ENCODE results near the gene LCP1. TPM values are rescaled to one million over a fixed set of nuclear protein-coding genes. Genes with fewer than 3 reads are reported as not detected.
"Not testable (repeated sequence)": the region's sequence is repeated elsewhere in the genome, so short reads cannot be mapped to it uniquely, and the experiment has no call there.

LCP1 gene
- total and polyA plus RNA-seq, 2 of the 13 experiments (the other 11 are each of a cell fraction or from before 2014, with no cell fraction given) = 1.6 TPM

GRCh38 chr13:46229251-46229650 lies 47.3 kb upstream of the LCP1 start:
- Histone ChIP-seq H3K79me2 (ENCODE audit: insufficient read depth, low read length) (no peaks in the 10 kb centered on the region), H3K36me3 (replicated peaks in 1 of 2; ENCODE audit: control insufficient read depth in 1 of 2, insufficient read depth in 2 of 2, low read length in 2 of 2) (no peaks in the 10 kb centered on the region), H3K4me2 (ENCODE audit: low read depth, low read length) (no peak overlapping the region), H3K4me3 (replicated peaks in 1 of 3; ENCODE audit: insufficient read depth in 1 of 3, low read depth in 2 of 3, low read length in 3 of 3) (no peak overlapping the region), H3K9me3 (ENCODE audit: low read length) (no peaks in the 10 kb centered on the region), H3K27ac (ENCODE audit: extremely low read length, insufficient read depth, low read length) (no peak overlapping the region), H4K20me1 (ENCODE audit: insufficient read depth, low read length) (no peaks in the 10 kb centered on the region), H3K9ac (ENCODE audit: insufficient read depth, low read depth, low read length) (no peak overlapping the region), H3K27me3 (ENCODE audit: control insufficient read depth in 1 of 2, insufficient read depth in 2 of 2, low read length in 2 of 2) (no peaks in the 10 kb centered on the region), H2AFZ (ENCODE audit: low read length) (no peak overlapping the region), H3K4me1 (ENCODE audit: insufficient read depth, low read length) (no peaks in the 10 kb centered on the region)
- no peak for ATAC-seq
- DNase-seq (ENCODE audit: low spot score) = no peak
- in situ Hi-C loops (cut with HindIII; ENCODE audit: extremely low pct_ligation_motif_present, low pct_unique_long_range_greater_than_20kb) (no loop called here), intact Hi-C loops (cut with micrococcal nuclease; ENCODE audit: unreplicated experiment) (loop anchor here (5.0 kb wide), 1 partner anchor 1188 kb away; no protein-coding TSS in a partner anchor)
- no TSS peak for BruUV-seq (replicated peaks)
- WGBS (ENCODE audit: low lambda C conversion rate) = 2% methylated on average over 2 of the region's 2 CpGs
- ChIA-PET POLR2A (no interaction called here), CTCF (ENCODE audit: low intra/inter-chr PET ratio, low total read pairs) (no interaction called here)
- no peak for FAIRE-seq
- no peak for TF ChIP-seq SKIL (CRISPR knock-in tag; IDR thresholded peaks at IDR 0.05; ENCODE audit: borderline replicate concordance)

GRCh38 chr13:46220234-46220633 lies 38.3 kb upstream of the LCP1 start:
- CTCF ChIA-PET (ENCODE audit: low intra/inter-chr PET ratio, low total read pairs); in situ Hi-C loops (cut with HindIII; ENCODE audit: extremely low pct_ligation_motif_present, low pct_unique_long_range_greater_than_20kb); FAIRE-seq; BruUV-seq (replicated peaks); H3K9ac ChIP-seq (ENCODE audit: insufficient read depth, low read depth, low read length); H4K20me1 ChIP-seq (ENCODE audit: insufficient read depth, low read length); H2AFZ ChIP-seq (ENCODE audit: low read length); POLR2A ChIA-PET; H3K27ac ChIP-seq (ENCODE audit: extremely low read length, insufficient read depth, low read length); H3K27me3 ChIP-seq (ENCODE audit: control insufficient read depth in 1 of 2, insufficient read depth in 2 of 2, low read length in 2 of 2); intact Hi-C loops (cut with micrococcal nuclease; ENCODE audit: unreplicated experiment); H3K79me2 ChIP-seq (ENCODE audit: insufficient read depth, low read length); H3K9me3 ChIP-seq (ENCODE audit: low read length); H3K36me3 ChIP-seq (replicated peaks in 1 of 2; ENCODE audit: control insufficient read depth in 1 of 2, insufficient read depth in 2 of 2, low read length in 2 of 2); H3K4me3 ChIP-seq (replicated peaks in 1 of 3; ENCODE audit: insufficient read depth in 1 of 3, low read depth in 2 of 3, low read length in 3 of 3); TF ChIP-seq HNF4G (CRISPR knock-in tag; IDR thresholded peaks at IDR 0.05; ENCODE audit: borderline replicate concordance, low read depth): not testable (repeated sequence)
- DNase-seq (ENCODE audit: low spot score) = peak; percentile 75
- Histone ChIP-seq H3K4me2 (ENCODE audit: low read depth, low read length) (peak overlapping the region; percentile 35; the same call in 1 of the 2 replicates), H3K4me1 (ENCODE audit: insufficient read depth, low read length) (peaks cover 12% of the 10 kb centered on the region; the same call in 1 of the 2 replicates)
- ATAC-seq = peak; percentile 87
- TF ChIP-seq PITX1 (CRISPR knock-in tag; IDR thresholded peaks at IDR 0.05) = peak; percentile 45; the same call in 1 of the 2 replicates
- peak; percentile 62 for TF ChIP-seq HNF4A (CRISPR knock-in tag; IDR thresholded peaks at IDR 0.05)
- peak; percentile 90 for TF ChIP-seq ZNF281 (CRISPR knock-in tag; IDR thresholded peaks at IDR 0.05; ENCODE audit: borderline replicate concordance)
- TF ChIP-seq HNF4G (IDR thresholded peaks at IDR 0.05; ENCODE audit: borderline replicate concordance, low read depth, low read length) = 0 out of 2 replicates have a peak, but pooled peaks have one; percentile 9
- TF ChIP-seq PAXIP1 (CRISPR knock-in tag; conservative IDR thresholded peaks at IDR 0.05) = peak; percentile 62
- WGBS (ENCODE audit: low lambda C conversion rate) = no CpG with 5 or more reads among the region's 2 CpGs
